Stimulated activated CD8-positive, alpha-beta memory T cell treated with anti-CD3 and anti-CD28 coated beads, Interleukin-15, amount 100 ng/mL, for 1 hour (primary cell): ENCODE measurements around the gene DLGAP5.
A peak's percentile ranks its signal among the peaks of the same experiment; 100 is the strongest.

Source experiments
- DNase-seq: peaks from one replicate; pipeline ENCODE4 v3.0.0-alpha.2; 2020; ENCODE audit warnings: low read depth

The DLGAP5 gene

GRCh38 chr14:55129428-55130195, 61.8 kb downstream of the DLGAP5 start:
- DNase-seq, result peak; percentile 24

GRCh38 chr14:55129086-55129427, 62.3 kb downstream of the DLGAP5 start, which contains the start of gene LGALS3:
Gene LGALS3, plus strand, starts transcription at chr14:55129252. Its CDS starts 8,122 bp downstream, at chr14:55137374.
- no peak for DNase-seq

GRCh38 chr14:55128386-55129085, 62.8 kb downstream of the DLGAP5 start:
- no peak for DNase-seq

GRCh38 chr14:55127460-55127951, 63.9 kb downstream of the DLGAP5 start:
- DNase-seq, result no peak

GRCh38 chr14:55126932-55127459, 64.4 kb downstream of the DLGAP5 start:
- no peak for DNase-seq

GRCh38 chr14:55126034-55126433, 65.4 kb downstream of the DLGAP5 start:
- no peak for DNase-seq

- no peak for DNase-seq
Observed at GRCh38 chr14:55125403-55125802, 66.0 kb downstream of the DLGAP5 start.

GRCh38 chr14:55124774-55125386, 66.5 kb downstream of the DLGAP5 start:
- DNase-seq, result no peak

- no peak for DNase-seq
Observed at GRCh38 chr14:55123852-55124639, 67.3 kb downstream of the DLGAP5 start.

GRCh38 chr14:55123101-55123500, 68.3 kb downstream of the DLGAP5 start:
- no peak for DNase-seq

GRCh38 chr14:55122440-55122986, 68.9 kb downstream of the DLGAP5 start:
- DNase-seq, result no peak

GRCh38 chr14:55121628-55122439, 69.6 kb downstream of the DLGAP5 start:
- no peak for DNase-seq

- DNase-seq, result no peak
Observed at GRCh38 chr14:55120571-55121495, 70.6 kb downstream of the DLGAP5 start.

GRCh38 chr14:55118761-55119160, 72.6 kb downstream of the DLGAP5 start:
- DNase-seq, result no peak

GRCh38 chr14:55117803-55118441, 73.5 kb downstream of the DLGAP5 start:
- no peak for DNase-seq

GRCh38 chr14:55116246-55117030, 74.9 kb downstream of the DLGAP5 start:
- DNase-seq, result no peak

GRCh38 chr14:55115861-55116245, 75.5 kb downstream of the DLGAP5 start:
- no peak for DNase-seq

GRCh38 chr14:55115460-55115859, 75.9 kb downstream of the DLGAP5 start:
- DNase-seq, result no peak
